Skeletal muscle tissue (tissue), 4 donors: ENCODE measurements around the gene LCN12. TPM values are rescaled to one million over a fixed set of nuclear protein-coding genes. Genes with fewer than 3 reads are reported as not detected.

Source experiments
- H3K27ac ChIP-seq: one replicate; pipeline ENCODE4 v1.7.0; 2013; ENCODE audit warnings: mild to moderate bottlenecking, low read depth, low read length, inconsistent platforms
- H3K27me3 ChIP-seq, 3 donors: one replicate each; pipeline ENCODE4 v1.7.0; 2013; ENCODE audit warnings: low read length in 3 of 3; ENCODE audit not compliant: control insufficient read depth in 3 of 3, insufficient read depth in 3 of 3
- H3K36me3 ChIP-seq, 3 donors: one replicate each; pipeline ENCODE4 v1.7.0; 2013; ENCODE audit warnings: low read length in 3 of 3; ENCODE audit not compliant: control insufficient read depth in 3 of 3, insufficient read depth in 3 of 3
- H3K4me1 ChIP-seq, 3 donors: one replicate each; pipeline ENCODE4 v1.7.0; 2013; ENCODE audit warnings: low read length in 3 of 3, mild to moderate bottlenecking in 3 of 3; ENCODE audit not compliant: control insufficient read depth in 3 of 3, insufficient read depth in 3 of 3
- H3K4me3 ChIP-seq, 3 donors: one replicate each; pipeline ENCODE4 v1.7.0; 2013; ENCODE audit warnings: low read length in 3 of 3
- H3K9ac ChIP-seq, 3 donors: one replicate each; pipeline ENCODE4 v1.7.0; 2013; ENCODE audit warnings: low read length in 3 of 3, mild to moderate bottlenecking in 3 of 3, moderate library complexity in 2 of 3, low read depth in 1 of 3
- H3K9me3 ChIP-seq, 3 donors: one replicate each; pipeline ENCODE4 v1.7.0; 2013; ENCODE audit warnings: low read length in 3 of 3; ENCODE audit not compliant: control insufficient read depth in 3 of 3
- total RNA-seq: library from RNA; depleted of rRNA; stranded (reverse); fragments of >200 nt; gene quantifications from one replicate; pipeline ENCODE4 v1.2.3, GENCODE V29; 2014
- donor health status: Osteomylitis.

The LCN12 gene
- total RNA-seq, 1 donor from 2014 or later = not detected

- Histone ChIP-seq H3K4me3 (peak overlapping the region; percentile 75 to 90 (median 85)), H3K9me3 (peaks cover 0 to 2% (median 0%) of the 10 kb centered on the region in 3 donors), H3K36me3 (peaks cover 25 to 32% (median 26%) of the 10 kb centered on the region in 3 donors), H3K27ac (peak overlapping the region; percentile 97), H3K27me3 (no peaks in the 10 kb centered on the region), H3K9ac (peak overlapping the region; percentile 88 to 98 (median 93)), H3K4me1 (peaks cover 46 to 73% (median 68%) of the 10 kb centered on the region in 3 donors)
These were observed 7.9 kb upstream of the LCN12 start for GRCh38 chr9:136944212-136944518.

GRCh38 chr9:136944519-136945332, 7.3 kb upstream of the LCN12 start, which contains the start of the genes C8G and FBXW5:
Gene C8G (plus strand): TSS chr9:136945243. CDS start chr9:136945321, 78 bp downstream.
Gene FBXW5 (minus strand): TSS chr9:136944738. CDS start chr9:136944083, 655 bp downstream.
- H3K27me3 ChIP-seq = no peaks in the 10 kb centered on the region

GRCh38 chr9:136945333-136946227, 6.5 kb upstream of the LCN12 start:
- Histone ChIP-seq H3K4me3 (no peak overlapping the region), H3K9me3 (peaks cover 0 to 2% (median 0%) of the 10 kb centered on the region in 3 donors), H3K27me3 (no peaks in the 10 kb centered on the region), H3K4me1 (peaks cover 38 to 69% (median 62%) of the 10 kb centered on the region in 3 donors), H3K27ac (no peak overlapping the region), H3K9ac (peak overlapping the region in 1 of 3 donors; percentile 40), H3K36me3 (peaks cover 21 to 28% (median 21%) of the 10 kb centered on the region in 3 donors)

More at GRCh38 chr9:136944519-136945332, 7.3 kb upstream of the LCN12 start, which contains the start of the genes C8G and FBXW5:
- Histone ChIP-seq H3K4me1 (peaks cover 42 to 71% (median 62%) of the 10 kb centered on the region in 3 donors), H3K9ac (peak within 1 kb of the TSS; percentile 88 to 98 (median 93)), H3K27ac (peak within 1 kb of the TSS; percentile 97), H3K36me3 (peaks cover 25 to 32% (median 26%) of the 10 kb centered on the region in 3 donors), H3K4me3 (peak within 1 kb of the TSS; percentile 75 to 90 (median 85)), H3K9me3 (peaks cover 0 to 2% (median 0%) of the 10 kb centered on the region in 3 donors)

GRCh38 chr9:136946228-136947027, 5.6 kb upstream of the LCN12 start:
- peaks cover 32 to 63% (median 57%) of the 10 kb centered on the region in 3 donors for H3K4me1 ChIP-seq
- H3K27ac ChIP-seq = peak overlapping the region; percentile 68

GRCh38 chr9:136947028-136947891, 4.8 kb upstream of the LCN12 start:
- Histone ChIP-seq H3K4me1 (peaks cover 28 to 54% (median 49%) of the 10 kb centered on the region in 3 donors), H3K4me3 (peak overlapping the region in 1 of 3 donors; percentile 41)

More at GRCh38 chr9:136946228-136947027, 5.6 kb upstream of the LCN12 start:
- Histone ChIP-seq H3K9ac (peak overlapping the region in 2 of 3 donors; percentile 51 to 75), H3K36me3 (peaks cover 12 to 19% (median 12%) of the 10 kb centered on the region in 3 donors), H3K27me3 (no peaks in the 10 kb centered on the region), H3K4me3 (no peak overlapping the region), H3K9me3 (no peaks in the 10 kb centered on the region)

GRCh38 chr9:136947955-136948510, 4.0 kb upstream of the LCN12 start:
- Histone ChIP-seq H3K27ac (peak overlapping the region; percentile 68), H3K9me3 (no peaks in the 10 kb centered on the region), H3K36me3 (peaks cover 0 to 3% (median 0%) of the 10 kb centered on the region in 3 donors), H3K4me3 (no peak overlapping the region), H3K27me3 (no peaks in the 10 kb centered on the region), H3K4me1 (peaks cover 22 to 47% (median 41%) of the 10 kb centered on the region in 3 donors), H3K9ac (peak overlapping the region in 1 of 3 donors; percentile 75)

More at GRCh38 chr9:136947028-136947891, 4.8 kb upstream of the LCN12 start:
- Histone ChIP-seq H3K36me3 (peaks cover 4 to 11% (median 5%) of the 10 kb centered on the region in 3 donors), H3K9ac (peak overlapping the region in 2 of 3 donors; percentile 51 to 75), H3K27me3 (no peaks in the 10 kb centered on the region), H3K27ac (peak overlapping the region; percentile 68), H3K9me3 (no peaks in the 10 kb centered on the region)

GRCh38 chr9:136949239-136949816, 2.7 kb upstream of the LCN12 start:
- H3K27ac ChIP-seq = peak overlapping the region; percentile 65
- H3K4me1 ChIP-seq = peaks cover 15 to 40% (median 34%) of the 10 kb centered on the region in 3 donors
- H3K27me3 ChIP-seq = no peaks in the 10 kb centered on the region
- H3K4me3 ChIP-seq = peak overlapping the region; percentile 69 to 87 (median 85)
- no peaks in the 10 kb centered on the region for H3K9me3 ChIP-seq
- no peaks in the 10 kb centered on the region for H3K36me3 ChIP-seq
- H3K9ac ChIP-seq = peak overlapping the region; percentile 87 to 97 (median 92)
